ENCODE results near the gene ANGPTL1. TPM values are rescaled to one million over a fixed set of nuclear protein-coding genes. Genes with fewer than 3 reads are reported as not detected.

Gene ANGPTL1
- total RNA-seq, 1 donor from 2014 or later: 0.21 TPM

- no peaks in the 10 kb centered on the region for H3K9me3 Mint-ChIP-seq
Observed at GRCh38 chr1:178806665-178807300, 64.1 kb downstream of the ANGPTL1 start.

DNA sequence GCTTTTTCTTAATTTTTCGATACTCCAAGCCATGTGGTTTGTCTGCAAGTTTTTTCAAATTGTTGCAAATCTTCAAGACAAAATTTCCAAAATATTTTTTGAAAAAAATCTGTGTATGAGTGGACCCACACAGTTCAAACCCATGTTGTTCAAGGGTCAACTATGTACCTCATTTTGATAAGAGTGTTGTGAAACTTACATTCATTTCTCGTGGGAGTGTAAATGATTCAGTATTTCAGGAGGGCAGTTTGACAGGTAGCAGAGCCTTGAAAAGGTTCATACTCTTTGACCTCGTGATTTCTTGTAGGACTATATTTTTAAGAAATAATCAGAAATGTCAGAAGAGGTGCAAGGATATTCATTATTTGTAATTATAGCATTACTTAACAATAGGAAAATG is 68.0 kb downstream of the ANGPTL1 start:
- Mint-ChIP-seq H3K27ac (ENCODE audit: unreplicated experiment) (no peak overlapping the region), H3K4me1 (no peaks in the 10 kb centered on the region), H3K27me3 (ENCODE audit: low read depth) (no peaks in the 10 kb centered on the region), H3K36me3 (ENCODE audit: low read depth) (peaks cover 18% of the 10 kb centered on the region), H3K9me3 (peaks cover 4% of the 10 kb centered on the region), H3K4me3 (no peak overlapping the region)
- no peak for DNase-seq (ENCODE audit: low read depth, low spot score)
- TF ChIP-seq CTCF (conservative IDR thresholded peaks at IDR 0.05): no peak

More at GRCh38 chr1:178806665-178807300, 64.1 kb downstream of the ANGPTL1 start:
- Mint-ChIP-seq H3K27me3 (ENCODE audit: low read depth) (no peaks in the 10 kb centered on the region), H3K36me3 (ENCODE audit: low read depth) (no peaks in the 10 kb centered on the region), H3K4me1 (peaks cover 4% of the 10 kb centered on the region), H3K27ac (ENCODE audit: unreplicated experiment) (no peak overlapping the region), H3K4me3 (no peak overlapping the region)
- no peak for TF ChIP-seq CTCF (conservative IDR thresholded peaks at IDR 0.05)
- DNase-seq (ENCODE audit: low read depth, low spot score): no peak

Other genes starting within 250 kb of the ANGPTL1 start
- gene RALGPS2, start 145.8 kb downstream of the ANGPTL1 start, total RNA-seq: 28.2 and 33.9 TPM in 2 replicates
- gene FAM20B, start 154.8 kb upstream of the ANGPTL1 start, total RNA-seq: 38.8 and 39.7 TPM in 2 replicates
- gene TOR3A, start 211.0 kb upstream of the ANGPTL1 start, total RNA-seq: 21.2 and 25.1 TPM in 2 replicates